Measurements from ENCODE around the gene TMEM164.

The TMEM164 gene

DNA sequence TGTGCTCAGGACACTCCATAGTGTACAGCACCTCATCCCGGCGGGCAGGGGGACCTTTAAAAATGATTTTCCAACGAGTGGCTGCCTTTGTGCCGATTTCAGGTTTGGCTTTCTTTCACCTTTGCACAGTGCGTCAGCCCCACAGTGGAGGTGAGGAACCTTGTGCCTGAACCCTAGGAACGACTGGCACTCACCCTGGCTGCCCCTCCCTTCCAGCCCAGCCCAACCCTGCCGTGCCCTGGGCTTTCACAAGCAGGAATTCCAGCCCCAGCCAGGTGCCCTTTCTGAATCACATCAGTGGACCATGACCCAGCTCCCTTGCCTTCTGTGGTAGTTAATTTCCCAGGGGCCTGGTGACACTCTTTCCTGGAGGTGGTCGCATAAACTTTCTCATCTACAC is 1.3 kb downstream of the TMEM164 start:
- DNase-seq = no peak

- no peak for DNase-seq
Observed at GRCh38 chrX:110004731-110005369, 1.9 kb downstream of the TMEM164 start.

DNA sequence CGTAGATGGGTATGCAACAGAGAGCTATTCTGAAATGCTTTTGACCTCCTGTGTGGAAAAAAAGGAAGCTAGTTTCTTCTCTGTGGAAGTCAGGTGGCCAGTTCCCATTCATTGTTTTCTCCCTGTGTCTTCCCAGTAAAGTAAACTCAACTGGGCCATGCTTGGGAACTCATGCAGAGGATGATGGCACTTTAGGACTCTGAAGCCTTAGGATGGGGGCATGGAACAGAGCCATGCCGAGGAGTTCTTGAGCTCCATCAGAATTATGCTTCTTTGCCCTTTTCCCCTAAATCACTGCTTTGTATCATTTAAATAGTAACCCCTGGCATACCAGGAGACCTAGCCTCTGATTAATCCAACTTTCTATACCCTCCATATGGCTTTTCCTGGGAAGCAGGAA is 3.2 kb downstream of the TMEM164 start:
- DNase-seq = no peak

DNA sequence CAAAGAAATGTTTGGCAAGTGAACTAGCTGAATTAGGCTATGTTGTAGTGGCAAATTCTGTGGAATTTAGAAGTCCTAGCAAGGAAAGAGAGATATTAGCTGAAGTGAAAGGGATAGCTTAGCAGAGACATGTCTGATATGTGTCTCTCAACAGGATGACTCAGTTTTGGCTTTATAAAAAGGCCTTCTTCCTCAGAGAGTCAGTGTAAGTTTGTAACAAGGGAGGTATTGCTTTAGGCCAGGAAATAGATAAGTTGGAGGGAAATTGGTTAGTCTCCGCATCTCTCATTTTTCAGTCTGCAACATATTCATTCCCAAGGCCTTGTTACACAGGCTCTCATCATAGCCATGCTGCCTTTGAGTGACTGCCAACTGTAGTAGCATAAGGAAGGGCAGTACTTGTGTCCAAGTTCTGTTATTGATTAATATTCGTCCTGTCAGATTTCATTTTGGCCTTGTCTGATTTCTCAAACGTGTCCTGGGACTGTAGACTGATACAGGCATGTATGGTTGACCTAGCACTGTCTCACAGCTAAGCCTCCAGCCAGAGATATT is 4.0 kb downstream of the TMEM164 start:
- DNase-seq = no peak

- DNase-seq = no peak
Observed at GRCh38 chrX:110008011-110008635, 5.2 kb downstream of the TMEM164 start.

- no peak for DNase-seq
Observed at GRCh38 chrX:110012818-110013485, 10.0 kb downstream of the TMEM164 start.

DNA sequence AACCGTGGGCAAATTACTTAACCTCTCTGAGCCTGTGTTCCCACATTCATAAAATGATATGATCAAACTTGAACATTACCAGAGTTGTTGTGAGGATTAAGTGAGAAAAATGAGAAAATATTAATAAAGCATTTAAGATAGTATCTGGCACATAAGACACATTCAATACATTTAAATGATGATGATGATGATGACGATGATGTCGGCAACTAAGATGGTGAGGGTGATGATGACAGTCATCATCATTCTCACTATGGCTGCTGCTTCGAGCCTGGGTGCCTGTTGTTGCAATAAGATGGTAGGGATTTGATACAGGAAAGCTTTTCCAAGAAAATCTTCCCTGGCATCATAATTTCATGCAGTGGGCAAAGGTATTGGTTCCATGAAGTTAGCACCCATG is 11.1 kb downstream of the TMEM164 start:
- no peak for DNase-seq

DNA sequence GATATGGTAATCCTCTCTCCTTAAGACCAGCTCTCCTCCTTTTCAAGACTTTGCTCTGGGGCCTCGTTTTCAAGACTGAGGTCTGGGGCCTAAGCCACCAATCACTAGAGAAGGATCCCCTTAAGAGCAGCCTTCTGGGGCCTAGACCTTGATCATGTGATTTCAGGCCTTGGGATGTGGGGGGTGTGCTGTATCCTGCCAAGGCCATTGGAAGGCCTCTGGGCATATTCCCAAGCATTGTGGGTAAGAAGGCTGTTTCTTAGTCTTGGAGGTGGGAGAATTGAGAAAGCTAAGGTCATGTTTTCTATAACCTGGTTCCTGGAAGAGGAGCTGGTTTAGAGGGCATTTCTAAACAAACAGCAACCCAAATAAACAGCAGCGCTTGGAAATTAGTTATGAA is 12.1 kb downstream of the TMEM164 start:
- no peak for DNase-seq

GRCh38 chrX:110015915-110016314 is 13.0 kb downstream of the TMEM164 start:
- no peak for DNase-seq

- DNase-seq = no peak
Observed at GRCh38 chrX:110020536-110020935, 17.6 kb downstream of the TMEM164 start.

DNA sequence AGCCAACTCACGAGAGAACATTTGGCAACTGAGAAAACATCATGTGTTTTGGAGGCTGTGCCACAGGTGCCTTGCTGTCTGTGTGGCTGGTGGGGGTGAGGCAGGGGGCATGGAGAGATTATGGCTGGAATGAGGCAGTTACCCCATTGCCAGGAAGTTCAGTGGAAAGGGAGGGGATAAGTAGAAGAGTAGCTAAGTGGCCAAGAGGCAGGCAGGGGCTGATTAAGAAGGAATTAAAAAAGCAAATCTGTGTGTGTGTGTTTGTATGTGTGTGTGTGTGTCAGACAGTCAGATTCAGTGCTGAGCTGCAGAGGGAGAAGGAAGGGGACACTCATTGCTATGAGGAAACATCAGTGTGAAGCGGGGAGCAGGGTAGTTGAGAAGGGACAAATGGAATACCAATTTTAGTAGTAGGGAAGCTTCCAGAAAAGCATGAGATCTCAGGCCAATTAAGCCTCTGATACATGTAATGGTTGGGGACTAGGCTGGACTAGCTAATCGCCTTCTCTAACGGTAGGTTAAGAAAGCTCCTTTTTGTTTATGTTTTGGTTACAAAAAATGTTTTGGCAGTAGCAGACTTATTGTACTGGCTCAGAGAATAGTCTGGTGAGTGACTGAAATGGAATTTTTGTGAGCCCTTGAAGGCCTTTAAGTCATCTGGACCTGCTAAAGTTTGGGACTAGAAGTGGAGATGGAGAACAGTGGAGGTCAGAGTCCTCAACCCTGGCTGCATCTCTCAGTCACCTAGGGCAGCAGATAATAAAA is 18.5 kb downstream of the TMEM164 start:
- DNase-seq = no peak

GRCh38 chrX:110022599-110023448 is 19.9 kb downstream of the TMEM164 start:
- DNase-seq = no peak

GRCh38 chrX:110025395-110025794 is 22.5 kb downstream of the TMEM164 start:
- DNase-seq = no peak

GRCh38 chrX:110026099-110026844 is 23.4 kb downstream of the TMEM164 start:
- no peak for DNase-seq

DNA sequence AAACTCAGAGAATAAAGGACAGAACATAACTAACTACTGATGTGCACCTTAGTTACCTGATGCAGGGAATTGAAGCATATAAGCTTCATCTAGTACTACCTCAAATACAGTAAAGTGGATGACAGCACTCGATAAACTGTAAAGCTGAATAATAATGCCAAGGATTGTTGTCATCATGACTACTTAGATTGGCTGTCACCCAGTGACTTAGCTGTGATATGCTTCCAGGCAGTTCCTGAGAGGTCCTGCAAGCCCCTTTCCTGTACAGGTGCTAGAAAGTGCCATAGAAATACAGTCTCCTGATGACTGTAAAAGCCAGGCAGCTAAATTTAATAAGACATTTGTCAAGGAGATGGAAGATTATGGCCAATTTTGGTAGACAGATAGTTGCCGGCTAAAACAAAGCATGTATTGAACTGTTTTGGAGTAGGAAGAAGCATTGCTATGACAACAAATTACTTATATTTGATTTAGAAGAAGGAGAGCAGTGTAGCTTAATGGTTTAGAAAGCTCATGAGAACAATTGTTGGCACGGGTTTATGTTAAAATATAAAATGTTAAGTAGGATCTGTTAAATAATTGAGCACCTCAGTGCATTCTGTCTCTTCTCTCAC is 29.7 kb downstream of the TMEM164 start:
- DNase-seq = no peak

DNA sequence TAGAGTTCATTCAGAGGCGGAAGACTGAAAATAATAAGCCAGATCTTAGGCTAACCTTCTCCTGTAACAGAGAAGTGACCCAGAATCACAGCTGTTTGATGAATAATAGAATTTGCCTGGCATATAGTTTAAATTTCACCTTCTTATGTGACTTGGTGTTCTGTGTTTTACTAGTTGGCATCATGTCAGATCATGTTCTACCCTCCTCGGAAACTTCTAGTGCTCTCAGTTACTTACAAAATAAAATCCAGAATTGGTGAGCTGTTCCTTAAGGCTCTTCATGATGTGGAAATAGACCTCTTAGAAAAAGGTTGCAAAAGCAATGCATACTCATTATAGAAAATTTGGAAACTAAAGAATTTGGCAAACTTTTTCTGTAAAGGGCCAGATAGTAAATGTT is 31.1 kb downstream of the TMEM164 start:
- DNase-seq = no peak

- no peak for DNase-seq
Observed at GRCh38 chrX:110036162-110037033, 33.5 kb downstream of the TMEM164 start.

DNA sequence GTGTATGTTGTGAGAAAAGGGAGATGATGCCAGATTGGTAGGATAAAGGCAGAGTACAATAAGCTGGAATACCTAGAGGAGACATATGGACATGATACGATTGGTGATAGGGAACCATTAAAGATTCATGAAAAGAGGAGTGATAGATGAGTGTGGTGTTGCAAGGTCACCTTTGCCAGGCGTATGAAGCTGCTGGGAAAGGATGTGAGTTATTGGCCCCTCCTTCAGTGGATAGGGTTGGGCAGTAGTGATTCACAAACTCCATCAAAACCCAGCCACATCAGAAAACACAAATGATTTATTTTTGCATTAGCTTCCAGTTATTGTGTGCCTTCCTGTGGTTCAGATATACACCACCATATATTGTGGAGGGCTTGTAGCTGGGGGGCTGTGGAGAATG is 34.3 kb downstream of the TMEM164 start:
- no peak for DNase-seq

DNA sequence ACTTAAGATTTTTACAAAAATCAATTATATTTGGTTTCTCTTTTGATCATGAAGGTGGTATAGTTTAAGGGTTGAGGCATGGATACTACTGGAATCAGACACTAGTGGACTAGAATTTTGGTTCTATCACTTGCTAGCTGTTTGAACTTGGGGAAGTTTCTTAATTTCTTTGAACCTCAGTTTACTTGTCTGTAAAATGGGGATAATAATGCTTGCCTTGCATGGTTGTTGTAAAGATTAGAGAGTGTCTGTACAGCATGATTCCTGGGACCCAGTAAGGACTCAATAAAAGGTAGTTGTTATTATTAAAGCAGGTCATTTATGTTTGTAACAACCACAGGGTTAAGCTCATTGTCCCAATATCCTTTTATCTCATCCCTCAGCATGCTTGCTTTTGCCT is 36.0 kb downstream of the TMEM164 start:
- DNase-seq = no peak

- no peak for DNase-seq
Observed at GRCh38 chrX:110041980-110042379, 39.1 kb downstream of the TMEM164 start.
